OCI-LY3 (cell line): ENCODE data around the gene KIAA0319L.

Source experiments
- H2AFZ ChIP-seq: fragments of 200-600, 300-600 bp; shearing (Covaris generic); 2 replicates; pipeline ENCODE4 v1.6.0; 2014; ENCODE audit warnings: antibody characterized with exemption, low read depth, low read length
- H3K27ac ChIP-seq: fragments of 200-600, 300-600 bp; sonication (generic); 2 replicates; pipeline ENCODE4 v1.5.1; 2014; ENCODE audit warnings: mild to moderate bottlenecking, low read length, moderate library complexity, mixed read lengths
- H3K27me3 ChIP-seq: fragments of 200-600, 300-600 bp; sonication (generic); 2 replicates; pipeline ENCODE4 v1.6.1; 2014; ENCODE audit warnings: low read depth, low read length, mixed read lengths
- H3K36me3 ChIP-seq: fragments of 200-600, 300-600 bp; sonication (generic); replicated peaks from 2 replicates; pipeline ENCODE3; 2014; ENCODE audit warnings: low read depth, low read length, mixed read lengths
- H3K4me1 ChIP-seq: fragments of 300-600, 200-600 bp; sonication (generic); 2 replicates; pipeline ENCODE4 v1.6.1; 2014; ENCODE audit warnings: low read length, mixed read lengths
- H3K4me2 ChIP-seq: fragments of 200-600, 300-600 bp; sonication (generic); 2 replicates; pipeline ENCODE4 v1.6.1; 2014; ENCODE audit warnings: low read length, mixed read lengths
- H3K4me3 ChIP-seq: fragments of 300-600, 200-600 bp; sonication (generic); 2 replicates; pipeline ENCODE4 v1.5.1; 2014; ENCODE audit warnings: antibody characterized with exemption, mild to moderate bottlenecking, low read length, moderate library complexity
- H3K79me2 ChIP-seq: fragments of 300-600, 200-600 bp; shearing (Covaris generic); 2 replicates; pipeline ENCODE4 v1.6.1; 2014; ENCODE audit warnings: mild to moderate bottlenecking, low read length, mixed read lengths
- H3K9ac ChIP-seq: fragments of 300-600, 200-600 bp; shearing (Covaris generic); 2 replicates; pipeline ENCODE4 v1.6.0; 2014; ENCODE audit warnings: mild to moderate bottlenecking, low read length, moderate library complexity
- H3K9me3 ChIP-seq: fragments of 200-600, 300-600 bp; shearing (Covaris generic); 2 replicates; pipeline ENCODE4 v1.6.1; 2014; ENCODE audit warnings: low read length, mixed read lengths; ENCODE audit not compliant: insufficient read depth
- H4K20me1 ChIP-seq: fragments of 200-600, 300-600 bp; sonication (generic); 2 replicates; pipeline ENCODE4 v1.6.1; 2016; ENCODE audit warnings: low read length, mixed read lengths; ENCODE audit not compliant: insufficient read depth
- CTCF ChIP-seq: fragments of 200-600, 300-600 bp; sonication (generic); IDR thresholded peaks from 2 replicates; pipeline ENCODE4 v1.5.1; 2014; ENCODE audit warnings: antibody characterized with exemption, low read length, low read depth
- EZH2phosphoT487 ChIP-seq: fragments of 200-600 bp; shearing (Covaris generic); IDR thresholded peaks from 2 replicates; pipeline ENCODE4 v1.6.1; 2018; ENCODE audit warnings: antibody characterized with exemption, mixed run types, low read depth

KIAA0319L gene

GRCh38 chr1:35443768-35444518, 113.3 kb downstream of the KIAA0319L start:
- Histone ChIP-seq H3K4me2 (no peak overlapping the region), H3K9me3 (no peaks in the 10 kb centered on the region), H3K79me2 (no peaks in the 10 kb centered on the region), H3K27me3 (no peaks in the 10 kb centered on the region), H2AFZ (no peak overlapping the region), H3K9ac (no peak overlapping the region), H3K27ac (no peak overlapping the region), H4K20me1 (no peaks in the 10 kb centered on the region), H3K4me1 (no peaks in the 10 kb centered on the region), H3K36me3 (no peaks in the 10 kb centered on the region), H3K4me3 (no peak overlapping the region)
- peak; percentile 31; the same call in 1 of the 2 replicates for TF ChIP-seq CTCF
- no peak for TF ChIP-seq EZH2phosphoT487

- no peaks in the 10 kb centered on the region for H3K36me3 ChIP-seq
These were observed 114.5 kb downstream of the KIAA0319L start for GRCh38 chr1:35442734-35443133.

DNA sequence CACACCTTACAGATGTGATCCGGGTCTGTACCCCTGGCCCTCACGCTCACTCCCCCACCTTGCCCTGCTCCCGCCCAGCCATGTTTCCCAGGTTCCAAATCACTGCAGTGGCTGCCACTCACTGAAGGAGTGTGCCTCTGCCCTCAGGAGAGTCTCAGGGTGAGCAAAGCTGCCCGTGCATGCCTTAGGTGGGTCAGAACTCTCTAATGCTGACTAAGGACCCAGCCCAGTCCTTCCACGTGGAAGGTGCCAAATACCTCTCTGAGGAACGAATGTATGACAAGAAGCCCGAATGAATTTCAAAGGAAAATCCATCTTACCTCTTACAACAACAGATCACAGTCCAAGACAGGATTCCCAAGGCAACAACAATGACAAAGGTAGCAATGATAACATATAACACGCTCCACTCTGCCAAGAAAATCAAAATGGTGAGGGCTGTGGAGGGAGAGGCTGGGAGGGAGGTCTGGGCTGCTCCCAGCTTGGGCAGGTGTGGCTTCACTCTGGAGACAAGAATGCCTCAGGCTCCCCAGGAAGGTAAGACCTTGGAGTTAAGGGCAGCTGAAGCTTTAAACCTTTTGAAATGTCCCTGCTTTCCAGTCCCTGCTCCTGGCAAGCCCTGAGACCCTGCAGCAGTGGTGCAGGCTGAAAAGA, 115.2 kb downstream of the KIAA0319L start:
- Histone ChIP-seq H4K20me1 (no peaks in the 10 kb centered on the region), H3K36me3 (no peaks in the 10 kb centered on the region), H3K79me2 (no peaks in the 10 kb centered on the region), H2AFZ (no peak overlapping the region), H3K9ac (no peak overlapping the region), H3K4me2 (no peak overlapping the region), H3K4me1 (peaks cover 8% of the 10 kb centered on the region; the same call in 1 of the 2 replicates), H3K9me3 (no peaks in the 10 kb centered on the region), H3K4me3 (no peak overlapping the region), H3K27ac (no peak overlapping the region), H3K27me3 (no peaks in the 10 kb centered on the region)
- TF ChIP-seq CTCF (no peak), EZH2phosphoT487 (no peak)

More at GRCh38 chr1:35442734-35443133, 114.5 kb downstream of the KIAA0319L start:
- H3K4me2 ChIP-seq: no peak overlapping the region
- H3K4me3 ChIP-seq: no peak overlapping the region
- TF ChIP-seq EZH2phosphoT487 (no peak), CTCF (no peak)
- peaks cover 2% of the 10 kb centered on the region; the same call in 1 of the 2 replicates for H3K4me1 ChIP-seq
- H2AFZ ChIP-seq: no peak overlapping the region
- no peaks in the 10 kb centered on the region for H3K27me3 ChIP-seq
- H4K20me1 ChIP-seq: no peaks in the 10 kb centered on the region
- H3K9ac ChIP-seq: no peak overlapping the region
- no peaks in the 10 kb centered on the region for H3K9me3 ChIP-seq
- no peak overlapping the region for H3K27ac ChIP-seq
- no peaks in the 10 kb centered on the region for H3K79me2 ChIP-seq

- H3K9ac ChIP-seq: no peak overlapping the region
- no peak overlapping the region for H3K27ac ChIP-seq
- H3K9me3 ChIP-seq: no peaks in the 10 kb centered on the region
- H2AFZ ChIP-seq: no peak overlapping the region
- no peak for TF ChIP-seq CTCF
- no peak for TF ChIP-seq EZH2phosphoT487
- H3K4me1 ChIP-seq: peaks cover 8% of the 10 kb centered on the region; the same call in 1 of the 2 replicates
- H3K27me3 ChIP-seq: no peaks in the 10 kb centered on the region
- H3K36me3 ChIP-seq: peaks cover 3% of the 10 kb centered on the region
- no peaks in the 10 kb centered on the region for H4K20me1 ChIP-seq
- H3K4me3 ChIP-seq: no peak overlapping the region
- H3K79me2 ChIP-seq: no peaks in the 10 kb centered on the region
- no peak overlapping the region for H3K4me2 ChIP-seq
These were observed 117.6 kb downstream of the KIAA0319L start for GRCh38 chr1:35439626-35440025.
